GM12874 (cell line): ENCODE data around the gene CYP19A1.

ENCODE experiments used
- TF ChIP-seq, protein P1 (sequence below): IDR thresholded peaks from 2 replicates; pipeline ENCODE4 v1.5.1; 2011; ENCODE audit warnings: low read depth, mild to moderate bottlenecking, control low read depth, low read length, moderate library complexity; ENCODE audit not compliant: insufficient read depth

The CYP19A1 gene

DNA sequence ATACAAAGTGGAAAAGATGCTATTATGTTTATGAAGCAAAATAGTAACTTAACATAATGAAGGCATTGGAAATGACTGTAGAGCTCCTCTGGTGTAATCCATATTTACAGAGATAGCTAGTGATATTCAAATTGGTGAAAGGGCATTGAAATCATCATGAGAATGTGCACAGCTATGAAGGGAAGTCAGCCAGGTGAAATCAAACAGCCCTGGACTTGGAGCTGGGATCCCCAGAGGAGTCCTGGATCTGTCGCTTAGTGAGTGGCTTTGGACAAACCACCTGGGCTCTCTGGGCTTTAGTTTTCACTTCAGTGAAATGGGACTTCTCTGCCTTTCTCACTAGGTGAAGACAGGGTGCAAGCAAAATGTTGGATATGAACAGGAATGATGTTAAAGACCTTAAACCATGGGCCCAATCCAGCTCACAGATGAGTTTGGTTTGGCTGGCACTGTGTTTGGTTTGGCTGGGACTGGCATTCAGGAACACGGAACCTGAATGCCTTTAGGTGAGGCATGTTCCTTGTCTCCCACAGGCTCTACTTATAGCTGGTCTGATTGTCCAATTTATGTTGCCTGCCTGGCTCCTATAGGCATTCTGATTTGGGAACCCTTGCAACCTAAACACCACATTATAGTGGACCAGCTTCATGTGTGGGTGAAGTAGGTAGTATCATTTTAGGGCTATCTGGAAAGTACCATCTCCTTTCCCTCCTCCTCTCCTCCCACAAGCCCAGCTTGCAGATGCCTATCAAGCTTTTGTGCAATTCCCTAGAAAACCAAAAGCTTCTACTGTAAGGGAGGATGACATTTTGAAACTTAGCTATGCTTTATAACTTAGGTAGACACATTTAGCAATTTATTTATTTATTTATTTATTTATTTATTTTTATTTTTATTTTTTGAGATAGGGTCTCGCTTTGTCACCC, 133.1 kb downstream of the CYP19A1 start:
- TF ChIP-seq, protein P1, sequence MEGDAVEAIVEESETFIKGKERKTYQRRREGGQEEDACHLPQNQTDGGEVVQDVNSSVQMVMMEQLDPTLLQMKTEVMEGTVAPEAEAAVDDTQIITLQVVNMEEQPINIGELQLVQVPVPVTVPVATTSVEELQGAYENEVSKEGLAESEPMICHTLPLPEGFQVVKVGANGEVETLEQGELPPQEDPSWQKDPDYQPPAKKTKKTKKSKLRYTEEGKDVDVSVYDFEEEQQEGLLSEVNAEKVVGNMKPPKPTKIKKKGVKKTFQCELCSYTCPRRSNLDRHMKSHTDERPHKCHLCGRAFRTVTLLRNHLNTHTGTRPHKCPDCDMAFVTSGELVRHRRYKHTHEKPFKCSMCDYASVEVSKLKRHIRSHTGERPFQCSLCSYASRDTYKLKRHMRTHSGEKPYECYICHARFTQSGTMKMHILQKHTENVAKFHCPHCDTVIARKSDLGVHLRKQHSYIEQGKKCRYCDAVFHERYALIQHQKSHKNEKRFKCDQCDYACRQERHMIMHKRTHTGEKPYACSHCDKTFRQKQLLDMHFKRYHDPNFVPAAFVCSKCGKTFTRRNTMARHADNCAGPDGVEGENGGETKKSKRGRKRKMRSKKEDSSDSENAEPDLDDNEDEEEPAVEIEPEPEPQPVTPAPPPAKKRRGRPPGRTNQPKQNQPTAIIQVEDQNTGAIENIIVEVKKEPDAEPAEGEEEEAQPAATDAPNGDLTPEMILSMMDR = no peak

GRCh38 chr15:51203797-51204196, 134.6 kb downstream of the CYP19A1 start:
- TF ChIP-seq, protein P1 = no peak

GRCh38 chr15:51202783-51203182, 135.6 kb downstream of the CYP19A1 start:
- TF ChIP-seq, protein P1 = no peak

DNA sequence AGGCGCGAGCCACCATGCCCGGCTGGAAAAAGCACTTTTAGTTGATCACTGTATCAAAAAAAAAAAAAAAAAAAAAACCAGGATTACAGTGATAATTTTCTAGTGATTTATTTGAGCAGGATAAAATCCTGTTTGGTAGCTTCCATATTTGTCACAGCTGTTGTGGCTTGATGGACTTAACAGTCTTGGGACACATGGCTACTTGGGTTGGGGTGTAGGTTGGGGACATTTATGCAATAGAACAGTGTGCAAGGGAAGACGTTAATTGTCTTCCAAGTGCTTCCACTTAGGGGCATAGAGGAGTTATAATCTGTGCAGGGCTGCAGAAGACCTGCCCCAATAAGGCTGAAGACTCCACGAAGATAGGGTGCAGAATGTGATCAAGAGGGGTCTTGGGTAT, 136.8 kb downstream of the CYP19A1 start:
- TF ChIP-seq, protein P1 = no peak

GRCh38 chr15:51200792-51201191, 137.6 kb downstream of the CYP19A1 start:
- TF ChIP-seq, protein P1 = no peak

- TF ChIP-seq, protein P1 = no peak
These were observed 138.9 kb downstream of the CYP19A1 start for GRCh38 chr15:51199541-51199940.

- TF ChIP-seq, protein P1 = no peak
These were observed 139.6 kb downstream of the CYP19A1 start for GRCh38 chr15:51198701-51199232.
